Cerebellar nuclear complex (tissue), 1 donor: ENCODE results near the gene TSPEAR.

Experiments used
- DNase-seq, 2 experiments: peaks; one replicate each; lab custom pipeline; 2025; lab: John Stamatoyannopoulos, UW

Gene TSPEAR

DNA sequence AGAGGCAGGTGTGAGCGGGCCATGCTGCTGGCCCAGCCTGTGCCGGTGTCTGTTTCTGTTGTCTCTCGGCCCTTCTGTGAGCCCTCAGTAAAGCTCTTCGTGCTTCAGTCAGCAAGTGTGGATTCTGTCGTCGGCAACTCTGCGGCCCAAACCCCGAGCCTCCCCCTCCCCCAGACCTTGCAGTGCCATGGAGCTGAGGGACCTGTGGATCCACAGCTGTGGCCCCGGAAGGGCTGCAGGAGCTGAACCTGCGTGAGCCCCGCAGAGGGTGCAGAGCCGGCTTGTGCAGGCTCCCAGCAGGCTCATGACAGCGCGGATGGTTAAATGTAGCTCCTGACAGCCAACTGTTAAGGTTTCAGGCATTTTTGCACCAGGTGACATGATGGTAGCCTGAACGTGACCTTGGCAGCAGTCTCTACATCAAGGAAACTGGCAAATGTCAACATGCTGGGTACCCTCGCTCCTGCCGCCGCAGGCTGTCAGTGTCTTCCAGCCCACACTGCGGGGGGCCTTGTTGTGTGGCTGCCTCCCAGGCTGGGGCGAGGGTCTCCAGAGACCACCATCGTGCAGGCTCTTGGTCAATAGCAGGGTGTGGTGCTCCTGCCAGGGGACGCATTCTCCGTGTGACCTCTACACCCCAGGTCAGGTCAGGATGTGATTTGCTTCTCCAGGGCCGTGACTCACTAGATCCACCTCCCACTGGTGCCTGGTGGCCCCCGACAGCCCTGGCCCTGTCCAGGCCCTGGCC is 249.1 kb downstream of the TSPEAR start:
- no peak for DNase-seq

DNA sequence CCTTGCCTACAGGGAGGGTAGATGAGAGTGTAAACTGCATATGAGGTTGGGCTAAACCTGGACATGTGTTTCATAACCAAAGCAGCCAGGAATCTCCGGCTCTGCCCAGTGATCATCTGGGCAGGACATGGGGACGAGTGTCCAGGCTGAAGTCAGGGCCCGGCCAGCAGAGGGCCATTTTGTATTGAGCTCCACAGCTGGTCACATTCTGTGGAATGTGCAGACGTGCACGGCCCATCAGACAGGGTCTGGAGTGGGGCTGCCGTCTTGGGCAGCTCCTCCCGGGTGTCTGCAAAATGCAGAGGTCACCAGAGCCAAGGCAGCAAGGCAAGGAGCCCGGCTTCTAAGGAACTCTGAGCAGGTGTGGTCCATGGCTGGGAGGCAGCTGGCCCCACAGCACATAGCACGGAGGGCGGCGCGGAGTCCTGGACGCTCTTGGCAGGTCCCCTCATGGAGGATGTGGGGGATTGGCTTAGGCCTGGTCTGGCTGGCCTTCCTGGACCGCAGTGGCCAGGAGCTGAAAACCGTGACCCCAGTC is 249.8 kb downstream of the TSPEAR start:
- DNase-seq: no peak

DNA sequence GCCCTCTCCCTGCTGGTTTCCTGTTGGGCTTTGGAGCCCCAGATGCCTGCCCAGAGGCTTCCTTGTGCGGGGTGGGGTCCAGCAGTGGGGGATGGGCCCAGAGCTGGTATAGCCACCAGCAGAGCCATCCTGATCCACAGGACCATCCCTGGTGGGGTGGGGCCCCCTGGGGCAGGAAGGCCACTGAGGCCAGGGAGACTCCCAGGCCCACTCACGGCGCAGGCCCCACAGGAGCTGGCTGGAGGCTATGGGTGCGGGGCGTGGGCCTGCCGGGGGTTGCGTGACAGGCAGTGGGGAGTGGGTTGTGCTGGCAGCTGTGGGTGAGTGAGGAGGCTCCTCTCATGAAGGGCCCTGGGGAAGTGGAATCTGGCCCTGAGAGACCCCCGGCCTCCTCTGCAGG is 250.4 kb downstream of the TSPEAR start:
- DNase-seq: no peak

DNA sequence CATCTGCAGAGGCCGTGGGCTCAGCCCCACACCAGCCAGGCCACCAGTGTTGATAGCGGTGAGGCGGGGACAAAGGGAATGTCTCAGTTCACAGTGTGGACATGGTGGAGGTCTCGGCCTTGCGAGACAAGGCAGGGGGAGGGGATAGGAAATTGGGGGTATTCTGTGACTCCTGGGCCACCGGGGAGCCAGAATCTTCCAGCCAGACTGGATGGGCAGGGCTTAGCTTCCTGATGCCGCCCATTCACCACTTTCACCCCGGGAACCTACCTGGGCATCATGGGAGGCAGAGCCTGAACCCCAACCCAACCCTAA is 251.0 kb downstream of the TSPEAR start:
- DNase-seq: no peak

DNA sequence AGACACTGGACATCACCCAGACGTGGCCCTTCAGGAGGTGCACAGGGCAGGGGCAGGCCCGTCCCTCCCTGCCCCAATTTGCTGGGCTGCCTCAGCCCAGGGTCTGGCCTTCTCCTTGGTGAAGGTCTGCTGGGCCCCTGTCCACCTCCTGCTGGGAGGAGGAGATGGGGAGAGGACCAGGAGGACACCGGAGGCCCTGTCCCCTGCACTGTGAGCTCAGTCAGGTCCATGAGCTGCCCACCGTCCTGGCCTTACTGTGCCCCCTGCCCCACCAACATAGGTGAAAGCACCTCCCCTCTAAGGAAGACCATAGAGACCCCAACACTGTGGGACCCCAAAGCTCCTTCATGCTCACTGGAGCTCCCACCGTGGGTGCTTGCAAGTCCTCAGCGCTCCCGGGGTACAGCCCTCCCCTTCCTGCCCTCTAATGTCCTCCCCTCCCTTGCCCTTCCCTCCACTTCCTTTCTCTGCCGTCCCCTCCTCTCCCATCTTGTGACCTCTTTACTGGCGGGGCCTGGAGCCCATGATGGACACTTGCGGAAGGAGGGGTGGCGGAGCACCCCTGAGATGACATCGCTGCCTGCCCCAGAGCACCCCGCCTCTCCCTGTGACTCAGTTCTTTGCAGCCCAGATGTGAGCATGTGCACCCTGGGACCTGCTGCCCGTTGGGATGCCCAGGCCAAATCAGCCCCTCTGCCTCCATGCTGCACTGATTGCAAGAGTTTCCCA is 251.5 kb downstream of the TSPEAR start:
- no peak for DNase-seq

DNA sequence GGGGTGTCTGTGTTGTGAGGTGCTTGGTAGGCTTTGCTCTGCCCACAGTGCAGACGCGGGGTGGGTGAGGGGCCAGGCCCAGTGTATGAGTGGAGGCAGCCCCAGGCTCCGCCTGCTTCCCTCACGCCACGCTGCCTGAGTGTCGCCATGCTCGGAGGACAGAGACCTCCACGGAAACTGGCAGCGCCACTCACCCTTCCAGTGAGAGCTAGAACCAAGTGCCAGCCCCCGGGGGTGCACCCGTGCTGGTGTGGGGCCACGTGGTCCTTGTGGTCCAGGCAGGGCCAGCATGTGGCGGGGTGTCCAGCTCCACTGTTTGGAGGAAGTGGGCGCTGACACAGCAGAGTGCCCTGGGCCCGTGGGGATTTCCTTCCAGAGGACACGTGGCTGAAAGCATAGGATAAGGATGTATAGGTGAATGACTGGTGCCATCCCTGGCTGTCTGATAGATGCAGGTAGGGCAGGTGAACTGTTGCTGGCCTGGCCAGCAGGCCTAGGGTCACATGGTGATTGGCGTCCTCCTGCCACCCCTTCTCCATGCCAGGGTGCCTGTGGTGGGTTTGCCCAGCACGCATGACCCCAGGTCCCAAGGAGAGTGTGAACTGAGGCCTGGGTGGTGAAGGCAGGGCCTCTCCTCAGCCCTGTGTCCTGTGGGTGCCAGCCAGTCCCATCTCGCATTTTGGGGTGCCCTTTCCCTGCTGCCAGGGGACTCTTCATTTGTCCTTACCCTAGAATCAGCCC is 252.2 kb downstream of the TSPEAR start:
- DNase-seq: no peak

DNA sequence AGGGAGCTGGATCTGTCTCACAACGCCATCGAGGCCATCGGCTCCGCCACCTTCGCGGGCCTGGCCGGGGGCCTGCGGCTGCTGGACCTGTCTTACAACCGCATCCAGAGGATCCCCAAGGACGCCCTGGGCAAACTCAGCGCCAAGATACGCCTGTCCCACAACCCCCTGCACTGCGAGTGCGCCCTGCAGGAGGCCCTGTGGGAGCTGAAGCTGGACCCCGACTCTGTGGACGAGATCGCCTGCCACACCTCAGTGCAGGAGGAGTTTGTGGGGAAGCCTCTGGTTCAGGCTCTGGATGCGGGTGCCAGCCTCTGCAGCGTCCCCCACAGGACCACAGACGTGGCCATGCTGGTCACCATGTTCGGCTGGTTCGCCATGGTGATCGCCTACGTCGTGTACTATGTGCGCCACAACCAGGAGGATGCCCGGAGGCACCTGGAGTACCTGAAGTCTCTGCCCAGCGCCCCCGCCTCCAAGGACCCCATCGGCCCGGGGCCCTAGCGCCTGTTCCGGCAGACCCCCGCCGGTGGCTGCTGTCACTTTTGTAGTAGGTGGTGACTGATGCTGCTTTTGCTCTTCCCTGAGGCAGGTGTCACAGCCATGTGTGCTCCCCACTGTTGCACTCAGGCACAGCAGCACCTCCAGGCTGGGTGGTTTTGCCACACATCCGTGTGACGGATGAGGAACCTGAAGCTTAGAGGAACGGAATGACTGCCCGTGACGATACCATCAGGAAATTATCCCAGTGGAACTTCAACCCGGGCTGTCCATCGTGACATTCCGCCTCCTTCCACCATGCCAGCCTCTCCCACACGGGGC is 254.2 kb downstream of the TSPEAR start:
- DNase-seq: no peak

DNA sequence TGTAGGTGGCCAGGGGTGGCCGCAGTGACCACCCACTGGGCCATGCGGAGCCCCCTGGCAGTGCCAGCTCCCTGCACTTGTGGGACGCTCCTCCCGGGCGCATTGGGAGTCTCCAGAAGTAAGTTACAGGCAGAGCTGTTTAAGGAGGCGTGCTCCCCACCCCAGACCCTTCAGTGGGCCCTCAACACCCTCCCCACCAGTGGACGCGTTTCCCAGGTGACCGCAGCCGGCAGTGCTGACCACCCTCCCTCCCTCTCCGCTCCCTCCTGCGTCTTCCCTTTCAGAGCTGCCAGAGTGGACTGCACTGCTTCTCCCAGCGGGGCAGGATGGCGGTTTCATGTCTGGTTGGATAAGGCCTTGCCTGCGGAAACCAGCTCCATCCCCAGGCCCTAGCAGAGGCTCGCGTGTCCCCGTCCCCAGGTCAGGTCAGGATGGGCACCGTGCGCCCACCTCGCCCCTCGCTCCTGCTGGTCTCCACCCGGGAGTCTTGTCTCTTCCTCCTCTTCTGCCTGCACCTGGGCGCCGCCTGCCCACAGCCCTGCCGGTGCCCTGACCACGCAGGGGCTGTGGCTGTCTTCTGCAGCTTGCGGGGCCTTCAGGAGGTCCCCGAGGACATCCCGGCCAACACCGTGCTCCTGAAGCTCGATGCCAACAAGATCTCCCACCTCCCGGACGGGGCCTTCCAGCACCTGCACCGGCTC is 255.0 kb downstream of the TSPEAR start:
- no peak for DNase-seq

DNA sequence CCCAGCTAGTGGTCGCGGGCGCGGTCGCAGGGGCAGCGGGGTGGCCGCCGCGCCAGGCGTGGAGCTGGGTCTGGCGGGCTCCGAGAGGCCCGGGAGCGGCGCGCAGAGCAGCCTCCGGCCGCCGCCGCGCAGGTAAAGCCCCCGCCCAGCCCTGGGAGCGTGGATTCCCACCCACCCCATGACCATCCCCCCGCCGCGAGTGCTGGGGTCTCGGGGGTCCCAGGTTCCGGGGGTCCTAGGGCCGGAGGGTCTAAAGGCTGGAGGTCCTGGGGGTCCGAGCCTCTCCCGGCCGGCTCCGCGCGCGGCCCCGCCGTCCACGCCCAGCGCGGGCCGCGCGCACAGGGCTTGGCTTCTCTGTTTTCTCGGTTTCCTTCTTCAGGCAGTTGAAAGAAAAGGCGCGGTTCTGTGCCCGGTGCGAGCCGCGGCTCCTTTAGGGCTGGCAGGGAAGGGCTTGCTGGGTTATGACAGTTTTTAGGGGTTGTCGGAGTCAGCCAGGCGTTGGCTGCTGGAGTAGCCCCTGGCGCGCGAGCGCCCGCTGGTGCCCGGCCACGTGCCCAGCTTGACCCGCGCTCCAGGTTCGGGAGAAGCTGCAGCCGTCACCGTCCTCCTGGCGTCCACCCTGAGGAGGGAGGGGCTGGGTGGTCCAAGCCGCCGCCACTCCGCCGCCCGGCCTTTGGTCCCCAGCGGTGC is 255.7 kb downstream of the TSPEAR start:
- DNase-seq: no peak

DNA sequence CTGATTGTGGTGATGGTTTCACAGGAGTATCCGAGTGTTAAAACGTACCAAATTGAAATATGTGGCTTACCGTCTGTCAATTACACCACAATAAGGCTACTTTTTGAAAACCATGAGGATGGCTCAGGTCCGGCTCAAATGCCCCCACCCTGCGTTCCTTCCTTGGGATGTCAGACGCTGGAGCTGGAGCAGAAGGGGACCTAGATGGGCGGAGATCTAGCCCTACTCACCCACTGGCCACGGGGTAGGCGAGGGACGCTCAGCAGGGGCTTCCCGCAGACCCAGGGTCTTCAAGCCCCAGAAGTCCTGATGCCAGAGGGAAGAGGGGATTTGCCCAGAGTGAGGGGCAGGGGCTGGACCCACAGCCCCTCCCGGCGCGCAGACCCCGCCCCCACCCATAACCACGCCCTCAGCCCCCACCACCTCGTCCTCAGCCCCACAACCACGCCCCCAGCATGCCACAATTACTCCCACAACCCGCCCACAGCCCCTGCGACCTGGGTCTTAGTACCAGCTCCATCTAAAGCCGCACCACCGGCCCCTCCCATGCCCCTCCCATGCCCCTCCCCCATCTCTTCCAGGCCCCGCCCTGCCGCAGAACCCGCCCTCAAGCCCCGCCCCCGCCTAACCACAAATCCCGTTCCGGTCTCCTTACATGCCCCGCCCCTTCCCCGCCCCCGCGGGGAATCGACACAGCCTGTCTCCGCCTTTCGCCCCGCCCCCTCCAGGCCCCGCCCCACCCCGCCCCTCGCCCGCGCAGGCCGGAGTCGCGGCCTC is 256.4 kb downstream of the TSPEAR start, which contains the start of gene LRRC3:
Gene LRRC3, plus strand, starts transcription at position 764 of the 777 bp plus-strand sequence. CDS start 1,135 bp downstream, outside the sequence.
- no peak for DNase-seq

DNA sequence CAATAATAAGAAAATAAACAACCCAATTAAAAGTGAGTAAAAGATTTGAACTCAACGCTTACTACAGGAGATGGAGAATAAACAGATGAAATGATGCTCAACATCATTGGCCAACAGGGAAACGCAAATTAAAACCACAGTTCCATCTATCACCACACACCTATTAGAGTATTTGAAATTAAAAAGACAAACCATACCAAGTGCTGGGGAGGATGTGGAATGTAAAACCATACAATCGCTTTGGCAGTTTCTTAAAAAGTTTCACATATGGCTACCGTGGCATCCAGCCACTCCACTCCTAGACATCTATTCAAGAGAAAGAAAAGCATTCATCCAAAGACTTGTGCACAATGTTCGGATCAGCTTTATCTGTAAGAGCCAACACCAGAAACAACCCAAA is 257.3 kb downstream of the TSPEAR start:
- no peak for DNase-seq

DNA sequence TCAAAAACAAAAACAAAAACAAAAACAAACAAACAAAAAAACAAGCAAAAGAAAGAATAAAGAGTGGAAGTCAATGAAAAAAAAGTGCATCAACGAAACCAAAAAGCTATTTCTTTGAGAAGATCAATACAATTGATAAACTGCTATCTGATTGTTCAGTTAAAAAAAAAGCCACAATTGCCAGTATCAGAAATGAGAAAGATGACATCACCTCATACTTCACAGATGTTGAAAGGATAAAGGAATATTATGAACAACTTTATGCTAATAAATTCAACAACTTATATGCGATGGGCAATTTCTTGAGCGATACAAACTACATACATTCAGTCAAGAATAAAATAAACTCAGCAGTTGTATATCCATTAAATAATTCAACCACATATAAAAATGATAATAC is 258.3 kb downstream of the TSPEAR start:
- no peak for DNase-seq

DNA sequence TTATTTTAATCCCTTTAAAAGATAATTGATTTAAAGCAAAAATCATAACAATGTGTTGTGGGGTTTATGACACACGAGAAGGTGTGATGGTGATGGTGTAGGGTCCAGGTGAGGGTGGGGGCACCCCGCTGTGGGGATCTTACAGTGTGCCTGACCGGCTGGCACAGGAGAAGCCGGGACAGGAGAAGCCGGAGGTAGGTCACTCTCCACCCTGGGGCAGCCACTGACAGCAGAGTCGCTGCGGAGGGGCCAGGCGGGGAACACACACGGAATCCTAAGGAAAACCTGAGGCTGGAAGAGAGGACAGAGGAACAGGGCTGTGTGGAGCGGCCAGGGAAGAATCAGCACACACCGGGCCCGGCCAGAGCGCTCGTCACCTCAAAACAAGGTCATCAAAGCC is 260.4 kb downstream of the TSPEAR start:
- no peak for DNase-seq

DNA sequence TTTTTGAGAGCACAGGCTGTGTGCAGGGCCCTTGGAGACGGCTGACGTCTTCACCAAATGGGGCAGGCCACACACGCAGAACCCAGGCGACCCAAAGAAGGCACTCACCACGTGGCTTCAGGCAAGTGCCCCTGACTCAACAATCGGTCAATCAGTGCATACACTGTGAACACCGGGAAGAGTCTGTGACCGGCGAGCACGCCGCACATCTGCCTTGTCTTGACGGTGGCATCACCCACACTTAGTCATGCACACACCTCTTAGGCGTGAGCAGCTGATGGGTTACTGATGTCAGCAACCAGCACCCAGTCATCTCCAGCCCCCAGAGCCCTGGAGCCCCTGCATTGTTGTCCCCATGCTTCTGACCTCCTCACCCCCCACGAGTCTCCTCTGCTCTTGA is 261.0 kb downstream of the TSPEAR start:
- no peak for DNase-seq

DNA sequence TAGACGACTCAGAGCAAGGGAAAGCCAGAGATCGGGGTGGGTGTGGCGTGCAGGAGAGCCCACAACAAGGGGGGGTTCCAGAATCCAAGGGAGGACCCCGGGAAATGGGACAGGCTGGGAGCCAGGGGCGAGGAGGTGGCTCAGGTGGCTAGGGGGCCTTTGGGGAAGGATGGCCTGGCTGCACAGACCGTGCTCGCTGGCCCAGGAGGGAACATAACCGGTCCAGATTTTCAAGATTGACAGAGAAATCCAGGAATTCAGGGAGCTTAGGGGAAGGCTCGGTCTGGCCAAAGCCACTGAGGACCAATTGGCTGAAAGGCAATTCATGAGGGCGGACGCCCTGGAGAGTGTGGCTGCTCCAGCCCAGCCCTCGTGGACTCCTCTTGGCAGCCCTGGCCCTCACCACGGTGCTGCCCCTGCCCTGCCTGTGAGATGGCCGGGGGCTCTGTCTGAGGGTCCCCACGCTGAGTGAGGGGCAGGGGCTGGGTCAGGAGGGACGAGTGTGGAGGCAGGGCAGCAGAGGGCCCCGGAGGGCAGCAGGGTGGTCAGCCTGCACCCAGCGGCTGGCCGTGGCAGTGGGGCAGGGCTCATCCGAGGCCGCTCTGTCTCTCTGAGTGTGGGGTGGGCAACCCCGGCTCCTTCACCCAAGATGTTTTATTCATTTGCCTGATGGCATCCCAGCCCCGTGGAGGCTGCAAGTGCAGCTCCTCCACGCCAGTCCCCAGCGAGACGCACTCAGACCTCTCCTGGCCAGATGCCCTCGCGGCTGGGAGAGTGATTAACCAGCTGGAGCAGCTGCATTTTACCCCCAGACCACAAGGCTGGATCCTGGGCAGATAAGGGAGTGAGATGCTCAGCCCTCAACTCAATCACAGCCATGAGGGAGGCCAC is 261.7 kb downstream of the TSPEAR start:
- no peak for DNase-seq

DNA sequence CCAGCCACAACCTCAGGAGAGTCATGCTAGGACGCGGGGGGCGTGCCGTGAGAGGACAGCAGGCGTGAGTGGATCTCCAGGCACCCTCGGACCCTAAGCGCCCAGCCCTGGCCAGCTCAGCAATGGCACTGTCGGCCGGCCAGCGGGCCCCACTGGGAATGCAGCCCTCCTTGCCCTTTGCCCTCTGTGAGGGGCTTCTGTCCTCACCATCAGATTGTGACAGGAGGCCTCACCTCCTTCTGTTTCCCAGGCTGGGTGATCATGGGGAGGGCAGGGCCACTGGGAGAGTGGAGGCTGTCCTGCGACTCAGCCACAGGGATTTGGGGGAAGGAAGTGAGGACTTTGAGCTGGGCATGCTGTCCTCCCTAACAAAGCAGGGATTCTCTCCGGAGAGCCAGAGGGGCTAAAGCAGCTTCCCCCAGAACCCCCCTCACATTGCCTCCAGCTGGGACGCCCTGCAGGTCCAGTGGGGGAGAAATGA is 262.7 kb downstream of the TSPEAR start:
- DNase-seq: no peak
